AG04450 (cell line): Measurements from ENCODE around the gene CDH13. TPM values are rescaled to one million over a fixed set of nuclear protein-coding genes. Genes with fewer than 3 reads are reported as not detected.

Experiments
- CTCF ChIA-PET: fragments of 300-600, 350-600 bp; formaldehyde crosslinking; extraction: SDS; loops from one replicate; lab custom pipeline; 2022; ENCODE audit warnings: antibody characterized with exemption, inconsistent platforms; lab: Charles Lee
- POLR2A ChIA-PET: fragments of 350-600 bp; formaldehyde crosslinking; extraction: SDS; loops from one replicate; lab custom pipeline; 2021; ENCODE audit warnings: antibody characterized with exemption, inconsistent platforms; lab: Yijun Ruan, JAX
- DNase-seq: peaks from one replicate; pipeline ENCODE4 v3.0.0-alpha.2; 2011; ENCODE audit warnings: low read depth, low spot score
- H3K27ac ChIP-seq: one replicate; pipeline ENCODE4 v1.5.1; 2012; ENCODE audit warnings: low read depth, low read length, control low read depth
- H3K27me3 ChIP-seq: one replicate; pipeline ENCODE4 v1.6.0; 2012; ENCODE audit warnings: low read length; ENCODE audit not compliant: control insufficient read depth, insufficient read depth
- H3K4me3 ChIP-seq: 2 replicates; pipeline ENCODE4 v1.5.1; 2011; ENCODE audit warnings: mild to moderate bottlenecking, low read depth, low read length, control low read depth
- H3K9me3 ChIP-seq: 2 replicates; pipeline ENCODE4 v1.5.1; 2012; ENCODE audit warnings: low read length; ENCODE audit not compliant: control insufficient read depth, insufficient read depth
- polyA plus RNA-seq: library from polyadenylated mRNA; depleted of rRNA; stranded (reverse); fragments of >200 nt; gene quantifications from 2 replicates; pipeline ENCODE4 v1.2.3, GENCODE V29; 2011
- TF ChIP-seq, protein P1 (sequence below): IDR thresholded peaks from 2 replicates; pipeline ENCODE4 v1.5.1; 2011; ENCODE audit warnings: low read depth, low read length, control low read depth, inconsistent platforms

Gene CDH13
- polyA plus RNA-seq, 1 experiment = 55.0 TPM

DNA sequence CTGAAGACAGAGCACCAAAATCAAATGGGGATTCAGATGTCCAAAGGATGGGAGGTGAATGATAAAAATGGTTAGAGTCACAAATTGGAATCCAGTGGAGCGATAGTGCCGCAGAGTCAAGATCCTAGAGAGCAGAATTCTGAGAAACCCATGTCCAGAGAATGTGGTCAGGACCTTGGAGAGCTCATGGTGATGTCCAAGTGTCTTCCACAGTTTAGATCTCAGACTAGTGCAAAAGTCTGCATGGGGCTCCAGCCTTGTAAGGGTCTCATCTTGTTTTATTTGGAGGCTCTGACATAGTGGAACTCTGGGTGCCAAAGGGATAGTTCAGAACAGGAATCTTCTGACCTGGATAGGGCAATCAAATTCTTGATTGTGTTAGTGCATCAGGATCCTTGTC is 935.1 kb downstream of the CDH13 start:
- no peaks in the 10 kb centered on the region for H3K9me3 ChIP-seq
- CTCF ChIA-PET = no interaction called here
- no peak overlapping the region for H3K4me3 ChIP-seq
- POLR2A ChIA-PET = no interaction called here
- DNase-seq = no peak
- no peaks in the 10 kb centered on the region for H3K27me3 ChIP-seq
- TF ChIP-seq, protein P1, sequence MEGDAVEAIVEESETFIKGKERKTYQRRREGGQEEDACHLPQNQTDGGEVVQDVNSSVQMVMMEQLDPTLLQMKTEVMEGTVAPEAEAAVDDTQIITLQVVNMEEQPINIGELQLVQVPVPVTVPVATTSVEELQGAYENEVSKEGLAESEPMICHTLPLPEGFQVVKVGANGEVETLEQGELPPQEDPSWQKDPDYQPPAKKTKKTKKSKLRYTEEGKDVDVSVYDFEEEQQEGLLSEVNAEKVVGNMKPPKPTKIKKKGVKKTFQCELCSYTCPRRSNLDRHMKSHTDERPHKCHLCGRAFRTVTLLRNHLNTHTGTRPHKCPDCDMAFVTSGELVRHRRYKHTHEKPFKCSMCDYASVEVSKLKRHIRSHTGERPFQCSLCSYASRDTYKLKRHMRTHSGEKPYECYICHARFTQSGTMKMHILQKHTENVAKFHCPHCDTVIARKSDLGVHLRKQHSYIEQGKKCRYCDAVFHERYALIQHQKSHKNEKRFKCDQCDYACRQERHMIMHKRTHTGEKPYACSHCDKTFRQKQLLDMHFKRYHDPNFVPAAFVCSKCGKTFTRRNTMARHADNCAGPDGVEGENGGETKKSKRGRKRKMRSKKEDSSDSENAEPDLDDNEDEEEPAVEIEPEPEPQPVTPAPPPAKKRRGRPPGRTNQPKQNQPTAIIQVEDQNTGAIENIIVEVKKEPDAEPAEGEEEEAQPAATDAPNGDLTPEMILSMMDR = no peak
- no peak overlapping the region for H3K27ac ChIP-seq

DNA sequence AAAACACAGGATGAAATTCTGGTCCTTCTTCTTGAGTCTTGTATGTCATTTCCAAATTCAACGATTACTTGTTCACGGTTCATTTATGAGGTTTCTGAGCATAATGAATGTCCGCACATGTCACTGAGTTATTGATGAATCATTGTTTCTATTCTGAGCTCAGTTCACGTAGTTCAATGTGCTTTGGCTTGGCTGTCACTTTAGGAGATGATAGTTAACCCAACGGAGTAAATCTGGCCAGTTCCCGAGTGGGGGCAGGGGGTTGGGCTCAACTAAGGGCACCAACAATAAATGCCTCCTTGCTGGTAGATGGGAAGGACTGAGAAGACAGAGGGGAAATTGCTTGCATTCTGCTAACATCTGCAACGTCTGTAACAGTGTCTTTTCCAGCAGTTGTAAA is 941.6 kb downstream of the CDH13 start:
- Histone ChIP-seq H3K27ac (no peak overlapping the region), H3K9me3 (no peaks in the 10 kb centered on the region), H3K27me3 (no peaks in the 10 kb centered on the region), H3K4me3 (no peak overlapping the region)
- no peak for DNase-seq
- ChIA-PET POLR2A (no interaction called here), CTCF (no interaction called here)
- TF ChIP-seq, protein P1 = no peak

DNA sequence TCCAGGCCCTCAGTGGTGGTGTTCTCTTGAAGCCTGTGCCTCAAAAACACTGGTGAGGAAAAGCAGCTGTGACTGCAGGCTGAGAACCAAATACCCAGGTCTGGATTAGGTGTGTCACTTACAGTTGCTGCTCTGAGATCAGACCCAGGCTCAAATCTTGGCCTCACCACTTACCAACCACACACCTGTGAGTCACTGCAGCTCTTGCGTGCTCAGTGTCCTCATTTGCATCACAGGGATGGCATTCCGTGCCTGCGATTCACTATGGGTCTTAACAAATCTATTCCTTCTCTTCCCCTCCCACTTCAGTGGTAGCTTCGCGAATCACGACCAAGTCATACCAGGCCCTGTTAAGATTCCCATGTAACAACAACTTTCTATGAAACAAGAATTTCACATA is 947.6 kb downstream of the CDH13 start:
- TF ChIP-seq, protein P1 = no peak
- Histone ChIP-seq H3K27me3 (no peaks in the 10 kb centered on the region), H3K9me3 (no peaks in the 10 kb centered on the region), H3K4me3 (no peak overlapping the region), H3K27ac (no peak overlapping the region)
- ChIA-PET POLR2A (no interaction called here), CTCF (no interaction called here)
- peak; percentile 63 for DNase-seq

DNA sequence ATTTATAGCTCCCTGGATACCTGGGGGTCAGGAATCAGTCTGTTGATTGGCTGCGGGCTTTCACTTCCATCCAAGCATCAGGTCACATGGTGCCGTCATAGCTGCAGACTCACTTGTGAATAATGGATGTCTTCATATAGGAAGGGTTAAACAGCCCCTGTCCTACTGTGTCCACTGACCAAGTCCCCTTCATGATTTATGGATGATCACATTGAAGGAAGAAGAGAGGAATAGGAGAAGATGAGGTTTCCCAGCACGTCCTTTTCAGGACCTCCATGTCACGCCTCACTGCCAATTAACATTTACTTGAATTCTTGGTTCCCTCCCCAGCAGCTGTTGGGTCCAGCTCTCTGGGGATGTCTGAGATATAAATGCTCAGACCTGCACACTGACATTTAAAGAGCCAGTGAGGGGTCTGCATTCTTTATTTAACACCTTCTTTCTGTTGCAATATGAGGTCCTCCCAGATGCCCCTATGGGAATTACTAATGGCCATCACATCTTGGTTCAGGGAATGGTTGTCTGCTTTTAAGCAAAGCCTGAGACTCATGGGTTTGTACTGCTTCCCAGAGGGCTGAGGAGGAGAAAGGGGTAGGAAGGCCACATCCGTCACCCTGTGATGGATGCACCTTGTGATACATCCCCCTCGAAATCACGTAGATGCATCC is 950.4 kb downstream of the CDH13 start:
- CTCF ChIA-PET = no interaction called here
- no peaks in the 10 kb centered on the region for H3K27me3 ChIP-seq
- TF ChIP-seq, protein P1 = no peak
- no peaks in the 10 kb centered on the region; the same call in 1 of the 2 replicates for H3K9me3 ChIP-seq
- POLR2A ChIA-PET = no interaction called here
- no peak for DNase-seq
- H3K4me3 ChIP-seq = no peak overlapping the region
- no peak overlapping the region for H3K27ac ChIP-seq

DNA sequence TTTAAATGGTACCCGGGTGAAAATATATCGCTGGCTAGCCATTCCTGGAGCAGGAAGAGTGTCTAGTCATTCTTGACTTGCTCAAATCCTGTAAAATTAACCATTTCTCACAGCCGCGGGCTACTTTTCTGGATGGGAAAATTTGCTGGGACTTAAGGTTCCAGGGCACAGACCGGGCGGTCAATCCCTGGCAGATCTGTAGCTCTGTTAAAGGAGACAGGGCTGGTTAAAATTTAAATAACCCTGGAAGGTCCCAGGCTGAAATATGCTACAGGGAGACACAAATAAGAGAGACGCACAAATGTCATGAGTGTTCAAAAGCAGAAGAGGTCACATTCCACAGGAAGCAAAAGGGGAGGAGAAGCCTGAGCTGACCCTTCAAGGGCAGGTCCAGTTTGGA is 951.4 kb downstream of the CDH13 start:
- TF ChIP-seq, protein P1 = no peak
- Histone ChIP-seq H3K4me3 (no peak overlapping the region), H3K27me3 (no peaks in the 10 kb centered on the region), H3K9me3 (no peaks in the 10 kb centered on the region; the same call in 1 of the 2 replicates), H3K27ac (no peak overlapping the region)
- DNase-seq = no peak
- CTCF ChIA-PET = no interaction called here
- POLR2A ChIA-PET = no interaction called here
